HL-60 (cell line): ENCODE measurements around the gene RNF187.

ENCODE experiments used
- GABPA ChIP-seq: IDR thresholded peaks from 2 replicates; pipeline ENCODE4 v1.6.1; 2012; ENCODE audit warnings: low read depth
- POLR2AphosphoS5 ChIP-seq: IDR thresholded peaks from 2 replicates; pipeline ENCODE4 v1.6.1; 2012; ENCODE audit warnings: low read depth
- SPI1 ChIP-seq: IDR thresholded peaks from 2 replicates; pipeline ENCODE4 v1.6.1; 2012; ENCODE audit warnings: low read depth, mild to moderate bottlenecking, borderline replicate concordance
- TF ChIP-seq, protein P1 (sequence below): IDR thresholded peaks from one replicate; pipeline ENCODE4 v1.5.1; 2011; ENCODE audit warnings: low read length, control low read depth, inconsistent platforms; ENCODE audit not compliant: insufficient read depth
- TF ChIP-seq, protein P2 (sequence below): IDR thresholded peaks from 2 replicates; pipeline ENCODE4 v1.6.1; 2012; ENCODE audit warnings: low read depth; ENCODE audit not compliant: insufficient replicate concordance

DNA sequence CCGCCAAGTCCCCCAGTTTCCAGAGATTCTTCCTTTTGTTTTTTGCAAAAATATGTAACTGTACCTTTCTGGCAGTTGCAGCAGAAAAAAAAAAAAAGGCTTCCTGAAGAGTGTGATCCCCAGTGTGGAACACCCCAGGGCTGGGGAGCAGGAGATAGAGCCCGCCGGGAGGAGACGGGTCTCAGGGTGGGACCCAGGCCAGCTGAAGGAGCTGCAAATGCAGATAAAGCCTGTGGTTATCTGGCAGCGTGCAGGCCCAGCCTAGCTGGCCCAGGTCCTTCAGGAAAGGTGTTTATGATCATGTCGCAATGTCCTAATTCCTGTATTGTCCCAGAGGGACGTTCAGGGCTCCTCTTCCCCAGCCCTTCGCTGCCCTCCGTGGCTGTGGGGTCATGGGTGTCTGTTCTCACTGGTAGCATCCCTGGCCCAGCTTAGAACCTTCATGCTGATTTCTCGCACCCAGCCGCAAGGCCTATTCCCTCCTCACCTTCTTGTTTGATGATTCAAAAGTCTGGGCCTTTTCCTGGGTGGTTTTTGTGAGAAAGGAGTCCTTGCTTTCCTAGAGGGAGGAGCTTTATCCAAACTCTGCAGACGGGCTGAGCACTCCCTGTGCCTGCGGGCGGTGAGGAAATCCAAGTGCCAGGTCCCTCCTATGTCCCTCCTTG is 26.2 kb downstream of the RNF187 start:
- TF ChIP-seq, protein P1, sequence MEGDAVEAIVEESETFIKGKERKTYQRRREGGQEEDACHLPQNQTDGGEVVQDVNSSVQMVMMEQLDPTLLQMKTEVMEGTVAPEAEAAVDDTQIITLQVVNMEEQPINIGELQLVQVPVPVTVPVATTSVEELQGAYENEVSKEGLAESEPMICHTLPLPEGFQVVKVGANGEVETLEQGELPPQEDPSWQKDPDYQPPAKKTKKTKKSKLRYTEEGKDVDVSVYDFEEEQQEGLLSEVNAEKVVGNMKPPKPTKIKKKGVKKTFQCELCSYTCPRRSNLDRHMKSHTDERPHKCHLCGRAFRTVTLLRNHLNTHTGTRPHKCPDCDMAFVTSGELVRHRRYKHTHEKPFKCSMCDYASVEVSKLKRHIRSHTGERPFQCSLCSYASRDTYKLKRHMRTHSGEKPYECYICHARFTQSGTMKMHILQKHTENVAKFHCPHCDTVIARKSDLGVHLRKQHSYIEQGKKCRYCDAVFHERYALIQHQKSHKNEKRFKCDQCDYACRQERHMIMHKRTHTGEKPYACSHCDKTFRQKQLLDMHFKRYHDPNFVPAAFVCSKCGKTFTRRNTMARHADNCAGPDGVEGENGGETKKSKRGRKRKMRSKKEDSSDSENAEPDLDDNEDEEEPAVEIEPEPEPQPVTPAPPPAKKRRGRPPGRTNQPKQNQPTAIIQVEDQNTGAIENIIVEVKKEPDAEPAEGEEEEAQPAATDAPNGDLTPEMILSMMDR = no peak
- no peak for TF ChIP-seq POLR2AphosphoS5
- TF ChIP-seq, protein P2, sequence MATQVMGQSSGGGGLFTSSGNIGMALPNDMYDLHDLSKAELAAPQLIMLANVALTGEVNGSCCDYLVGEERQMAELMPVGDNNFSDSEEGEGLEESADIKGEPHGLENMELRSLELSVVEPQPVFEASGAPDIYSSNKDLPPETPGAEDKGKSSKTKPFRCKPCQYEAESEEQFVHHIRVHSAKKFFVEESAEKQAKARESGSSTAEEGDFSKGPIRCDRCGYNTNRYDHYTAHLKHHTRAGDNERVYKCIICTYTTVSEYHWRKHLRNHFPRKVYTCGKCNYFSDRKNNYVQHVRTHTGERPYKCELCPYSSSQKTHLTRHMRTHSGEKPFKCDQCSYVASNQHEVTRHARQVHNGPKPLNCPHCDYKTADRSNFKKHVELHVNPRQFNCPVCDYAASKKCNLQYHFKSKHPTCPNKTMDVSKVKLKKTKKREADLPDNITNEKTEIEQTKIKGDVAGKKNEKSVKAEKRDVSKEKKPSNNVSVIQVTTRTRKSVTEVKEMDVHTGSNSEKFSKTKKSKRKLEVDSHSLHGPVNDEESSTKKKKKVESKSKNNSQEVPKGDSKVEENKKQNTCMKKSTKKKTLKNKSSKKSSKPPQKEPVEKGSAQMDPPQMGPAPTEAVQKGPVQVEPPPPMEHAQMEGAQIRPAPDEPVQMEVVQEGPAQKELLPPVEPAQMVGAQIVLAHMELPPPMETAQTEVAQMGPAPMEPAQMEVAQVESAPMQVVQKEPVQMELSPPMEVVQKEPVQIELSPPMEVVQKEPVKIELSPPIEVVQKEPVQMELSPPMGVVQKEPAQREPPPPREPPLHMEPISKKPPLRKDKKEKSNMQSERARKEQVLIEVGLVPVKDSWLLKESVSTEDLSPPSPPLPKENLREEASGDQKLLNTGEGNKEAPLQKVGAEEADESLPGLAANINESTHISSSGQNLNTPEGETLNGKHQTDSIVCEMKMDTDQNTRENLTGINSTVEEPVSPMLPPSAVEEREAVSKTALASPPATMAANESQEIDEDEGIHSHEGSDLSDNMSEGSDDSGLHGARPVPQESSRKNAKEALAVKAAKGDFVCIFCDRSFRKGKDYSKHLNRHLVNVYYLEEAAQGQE = no peak
- TF ChIP-seq SPI1 = no peak
- TF ChIP-seq GABPA = no peak
